GM21576 (cell line): ENCODE measurements around the gene FBXW7.

ENCODE experiments used
- ATAC-seq: cut with Tn5 transposase; IDR thresholded peaks from one replicate; pipeline ENCODE4 v1.9.1; 2021; ENCODE audit warnings: mild to moderate bottlenecking, moderate library complexity; ENCODE audit not compliant: unreplicated experiment

FBXW7 gene

GRCh38 chr4:152346979-152347378, 188.9 kb downstream of the FBXW7 start:
- ATAC-seq: no peak

DNA sequence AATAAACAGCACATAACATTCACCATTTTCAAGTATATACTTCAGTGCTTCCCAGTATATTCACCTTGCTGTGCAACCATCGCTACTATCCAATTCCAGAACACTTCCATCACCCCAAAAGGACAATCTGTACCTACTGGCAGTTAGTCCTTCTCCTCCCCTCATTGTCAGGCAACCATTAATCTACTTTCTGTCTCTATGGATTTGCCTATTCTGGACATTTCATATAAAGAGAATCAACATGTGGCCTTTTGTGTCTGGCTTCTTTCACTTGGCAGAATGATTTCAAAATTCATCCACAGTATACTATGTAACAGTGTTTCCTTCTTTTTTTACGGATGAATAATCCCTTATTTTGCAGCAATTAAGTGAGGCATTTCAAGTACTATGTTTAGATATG, 189.4 kb downstream of the FBXW7 start:
- ATAC-seq: no peak

GRCh38 chr4:152344001-152344400, 191.9 kb downstream of the FBXW7 start:
- no peak for ATAC-seq

DNA sequence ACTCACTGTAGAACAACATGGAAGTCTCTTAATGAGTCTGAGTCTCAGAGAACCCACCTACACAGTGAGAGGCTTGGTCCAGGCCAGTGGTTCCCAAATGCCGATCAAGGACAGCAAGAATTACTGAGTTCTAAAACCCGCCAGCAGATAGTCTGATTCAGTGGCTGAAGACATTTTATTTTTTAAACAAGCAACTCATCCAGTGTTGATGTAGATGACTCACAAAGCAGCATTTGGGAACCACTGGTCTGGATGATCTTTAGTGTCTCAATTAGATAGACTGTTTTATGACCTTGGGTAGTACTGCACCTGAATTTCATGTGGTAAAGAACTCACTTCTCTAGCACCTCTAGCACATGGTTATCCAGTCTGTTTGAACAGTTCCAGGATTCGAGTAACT, 193.6 kb downstream of the FBXW7 start:
- ATAC-seq: no peak

DNA sequence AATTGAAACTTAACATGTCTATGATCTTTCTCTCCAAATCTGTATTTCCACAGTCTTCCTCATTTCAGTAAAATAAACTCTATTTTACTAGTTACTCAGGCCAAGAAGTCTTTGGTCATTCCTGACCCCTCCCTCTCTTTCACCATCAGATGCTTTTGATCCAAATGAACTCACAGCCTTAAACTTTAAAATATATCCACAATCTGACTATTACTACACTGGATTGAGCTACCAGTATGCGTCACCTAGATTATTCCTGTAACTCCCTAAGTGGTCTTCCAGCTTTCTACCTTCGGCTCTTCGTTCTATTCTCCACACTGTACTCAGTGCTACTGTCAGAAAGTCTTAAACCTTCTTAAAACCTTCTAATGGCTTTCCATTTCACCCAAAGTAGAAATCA, 195.1 kb downstream of the FBXW7 start:
- no peak for ATAC-seq

- no peak for ATAC-seq
Observed at GRCh38 chr4:152339576-152339975, 196.3 kb downstream of the FBXW7 start.

- ATAC-seq: no peak
Observed at GRCh38 chr4:152334931-152335330, 201.0 kb downstream of the FBXW7 start.

- ATAC-seq: no peak
Observed at GRCh38 chr4:152331042-152331441, 204.8 kb downstream of the FBXW7 start.

DNA sequence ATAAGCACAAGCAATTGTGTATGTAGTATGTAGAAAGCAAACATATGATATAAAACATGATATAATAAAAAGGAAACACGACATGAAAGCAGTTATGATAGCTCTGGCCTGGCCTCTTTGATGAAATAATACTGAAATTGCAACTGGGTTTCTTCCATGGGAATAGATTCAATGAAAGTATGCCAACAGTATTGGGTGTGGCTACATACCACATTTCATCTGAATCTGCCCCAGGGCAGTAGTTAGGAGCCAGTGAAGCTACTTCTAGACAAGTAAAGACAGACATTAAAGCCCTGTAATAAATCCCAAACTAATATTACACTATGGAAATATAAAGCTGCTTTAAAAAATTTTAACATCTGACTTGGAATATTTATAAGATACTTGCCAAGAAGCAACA, 207.3 kb downstream of the FBXW7 start:
- no peak for ATAC-seq

DNA sequence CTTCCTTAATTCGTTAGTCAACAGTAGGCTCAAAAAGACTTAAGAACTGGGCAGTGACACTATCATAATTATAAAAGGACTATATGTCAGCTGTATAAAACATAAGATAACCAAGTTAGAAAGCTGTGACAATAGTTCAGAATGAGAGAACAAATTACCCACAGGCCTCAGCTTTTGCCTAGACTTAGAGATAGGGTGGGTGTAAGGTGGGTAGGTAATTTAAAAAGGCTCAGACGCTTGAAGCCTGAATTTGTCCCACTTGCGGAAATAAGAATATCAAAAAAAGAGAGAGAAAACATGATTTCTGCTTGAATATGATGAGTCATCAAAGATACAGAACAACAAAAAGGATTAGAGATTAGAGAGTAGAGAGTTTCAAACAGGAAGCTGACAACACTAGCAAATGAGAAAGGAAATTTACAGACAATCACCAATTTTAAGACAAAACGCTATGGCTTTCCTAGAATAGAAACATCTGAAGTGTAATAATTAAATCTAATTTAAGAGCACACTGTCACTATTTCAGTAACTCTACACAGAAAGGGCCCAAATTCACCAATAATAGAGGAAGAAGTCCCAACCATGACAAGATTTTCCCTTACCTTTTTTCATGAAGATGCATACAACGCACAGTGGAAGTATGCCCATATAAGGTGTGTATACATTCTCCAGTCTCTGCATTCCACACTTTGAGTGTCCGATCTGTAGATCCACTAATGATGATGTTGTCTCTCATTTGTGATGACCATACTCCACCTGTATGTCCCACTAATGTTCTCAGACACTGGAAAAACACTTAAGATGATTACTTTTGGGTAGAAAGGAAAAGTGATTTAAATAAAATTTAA, 208.1 kb downstream of the FBXW7 start:
- ATAC-seq: no peak

DNA sequence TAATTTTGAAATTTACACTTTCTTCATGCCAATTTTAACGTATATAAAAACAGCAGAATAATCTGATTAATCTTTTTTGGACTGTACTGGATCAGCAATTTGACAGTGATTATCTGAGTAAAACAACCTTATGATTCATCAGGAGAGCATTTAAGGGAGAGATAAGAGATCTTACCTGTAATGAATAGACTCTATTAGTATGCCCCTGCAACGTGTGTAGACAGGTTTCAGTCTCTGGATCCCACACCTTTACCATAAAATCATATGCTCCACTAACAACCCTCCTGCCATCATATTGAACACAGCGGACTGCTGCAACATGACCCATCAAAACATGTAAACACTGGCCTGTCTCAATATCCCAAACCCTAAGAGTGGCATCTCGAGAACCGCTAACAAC, 210.1 kb downstream of the FBXW7 start:
- no peak for ATAC-seq

DNA sequence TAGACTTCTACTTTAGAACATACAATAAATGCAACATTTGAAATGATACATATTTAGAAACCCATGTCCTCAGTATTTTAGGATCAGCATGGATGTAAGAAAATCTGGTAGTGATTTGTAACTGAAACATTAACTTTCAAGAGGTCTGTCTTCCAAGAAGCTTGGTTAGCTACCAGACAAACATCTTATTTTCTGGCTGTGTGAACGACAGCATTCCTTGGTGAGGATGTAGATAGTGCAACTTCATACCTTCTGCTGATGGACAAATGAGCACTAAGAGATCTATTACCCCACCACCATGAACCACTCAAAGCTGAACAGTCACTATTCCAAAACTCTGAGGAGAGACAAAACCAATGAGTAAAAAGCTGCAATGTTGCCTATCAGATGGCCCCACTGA, 212.7 kb downstream of the FBXW7 start:
- no peak for ATAC-seq

DNA sequence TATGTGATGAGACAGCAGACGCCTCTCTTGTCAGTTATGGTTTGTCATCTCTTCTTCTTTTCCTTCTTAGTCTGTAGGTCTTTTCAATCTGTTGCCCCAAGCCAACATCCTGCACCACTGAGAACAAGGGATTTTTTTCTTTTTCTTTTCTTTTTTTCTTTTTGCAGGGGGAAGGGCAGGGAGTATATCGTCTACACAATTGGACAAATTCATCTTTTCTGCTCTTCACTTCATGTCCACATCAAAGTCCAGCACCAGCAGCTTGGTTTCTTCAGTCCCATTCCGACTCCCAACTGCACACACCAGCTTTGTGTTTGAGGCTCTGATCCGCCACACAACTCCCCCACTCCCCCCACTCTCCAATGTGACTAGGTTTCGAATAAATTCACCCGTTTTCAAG, 213.2 kb downstream of the FBXW7 start:
- no peak for ATAC-seq

- no peak for ATAC-seq
Observed at GRCh38 chr4:152321923-152322322, 214.0 kb downstream of the FBXW7 start.

- no peak for ATAC-seq
Observed at GRCh38 chr4:152321398-152321797, 214.5 kb downstream of the FBXW7 start.

- ATAC-seq: no peak
Observed at GRCh38 chr4:152316969-152317368, 218.9 kb downstream of the FBXW7 start.

GRCh38 chr4:152310257-152310656, 225.6 kb downstream of the FBXW7 start:
- ATAC-seq: no peak

DNA sequence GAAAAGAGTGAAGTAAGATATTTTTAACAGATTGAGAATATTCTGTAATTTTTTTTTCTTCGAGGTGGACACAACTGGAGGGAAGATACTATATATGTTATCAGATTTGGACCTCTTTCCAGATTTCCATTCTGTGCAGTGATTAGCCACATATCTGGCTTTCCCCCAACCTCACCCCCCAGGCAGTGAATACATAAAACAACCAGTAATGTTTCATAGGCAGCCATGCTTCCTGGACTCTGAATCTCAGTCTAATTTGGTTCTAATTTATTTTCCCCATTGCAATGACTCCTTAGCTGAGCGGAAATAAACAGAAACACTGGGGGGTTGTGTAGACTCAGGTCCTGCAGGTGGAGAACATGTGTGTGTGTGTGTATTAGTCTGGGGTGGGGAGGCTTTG, 226.5 kb downstream of the FBXW7 start:
- ATAC-seq: no peak

- ATAC-seq: no peak
Observed at GRCh38 chr4:152308951-152309350, 226.9 kb downstream of the FBXW7 start.

DNA sequence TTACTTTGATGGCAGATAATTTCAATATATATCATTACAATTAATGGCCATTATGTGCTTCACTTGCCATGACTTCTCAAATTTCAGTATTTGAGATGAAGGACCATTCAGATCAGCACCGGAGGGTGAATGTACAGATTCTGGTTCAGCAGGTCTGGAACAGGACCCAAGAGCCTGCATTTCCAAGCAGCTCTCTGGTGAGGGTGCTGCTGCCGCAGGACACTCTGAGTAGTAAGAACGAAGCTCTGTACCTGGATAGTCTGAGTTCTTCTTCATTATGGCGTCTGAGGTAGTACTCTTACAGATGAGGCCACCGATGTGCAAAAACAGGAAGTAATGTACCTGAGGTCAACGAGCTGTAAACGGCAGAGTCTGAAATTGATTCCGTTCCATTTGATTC, 228.2 kb downstream of the FBXW7 start:
- ATAC-seq: no peak

- ATAC-seq: no peak
Observed at GRCh38 chr4:152306541-152306940, 229.4 kb downstream of the FBXW7 start.

GRCh38 chr4:152304220-152304619, 231.7 kb downstream of the FBXW7 start:
- peak; percentile 87 for ATAC-seq

GRCh38 chr4:152301381-152301780, 234.5 kb downstream of the FBXW7 start:
- no peak for ATAC-seq
